ENCODE results near the gene KLK11. TPM values are rescaled to one million over a fixed set of nuclear protein-coding genes. Genes with fewer than 3 reads are reported as not detected.

The KLK11 gene
- total and polyA plus RNA-seq, 4 donors, result 0.07 to 0.25 TPM; not detected in 2

DNA sequence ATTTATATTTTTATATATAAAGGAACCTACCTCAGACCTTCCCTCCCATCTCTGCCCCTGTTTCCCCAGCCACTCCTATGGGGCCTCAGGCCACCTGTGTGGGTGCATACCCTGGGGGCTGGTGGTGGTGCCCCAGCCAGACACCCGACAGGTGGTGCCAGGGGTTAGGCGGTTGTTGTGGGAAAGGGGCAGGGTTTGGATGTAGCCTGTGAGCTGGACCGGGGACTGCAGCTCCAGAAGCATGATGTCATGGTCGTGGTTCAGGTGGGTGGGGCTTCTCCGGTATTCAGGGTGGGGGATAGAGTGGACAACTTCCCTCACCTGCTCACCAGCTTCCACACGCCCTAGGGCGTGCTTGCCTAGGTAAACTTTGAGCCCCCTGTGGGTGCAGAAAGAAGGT, 33.3 kb upstream of the KLK11 start:
- TF ChIP-seq FOXA2 (IDR thresholded peaks at IDR 0.05), result no peak
- no peak for TF ChIP-seq FOXA1 (IDR thresholded peaks at IDR 0.05)
- no peak for TF ChIP-seq SP1 (IDR thresholded peaks at IDR 0.05)
- TF ChIP-seq HNF4A (conservative IDR thresholded peaks at IDR 0.05), result no peak
- TF ChIP-seq RAD21 (IDR thresholded peaks at IDR 0.05), result no peak
- TF ChIP-seq, protein P1, sequence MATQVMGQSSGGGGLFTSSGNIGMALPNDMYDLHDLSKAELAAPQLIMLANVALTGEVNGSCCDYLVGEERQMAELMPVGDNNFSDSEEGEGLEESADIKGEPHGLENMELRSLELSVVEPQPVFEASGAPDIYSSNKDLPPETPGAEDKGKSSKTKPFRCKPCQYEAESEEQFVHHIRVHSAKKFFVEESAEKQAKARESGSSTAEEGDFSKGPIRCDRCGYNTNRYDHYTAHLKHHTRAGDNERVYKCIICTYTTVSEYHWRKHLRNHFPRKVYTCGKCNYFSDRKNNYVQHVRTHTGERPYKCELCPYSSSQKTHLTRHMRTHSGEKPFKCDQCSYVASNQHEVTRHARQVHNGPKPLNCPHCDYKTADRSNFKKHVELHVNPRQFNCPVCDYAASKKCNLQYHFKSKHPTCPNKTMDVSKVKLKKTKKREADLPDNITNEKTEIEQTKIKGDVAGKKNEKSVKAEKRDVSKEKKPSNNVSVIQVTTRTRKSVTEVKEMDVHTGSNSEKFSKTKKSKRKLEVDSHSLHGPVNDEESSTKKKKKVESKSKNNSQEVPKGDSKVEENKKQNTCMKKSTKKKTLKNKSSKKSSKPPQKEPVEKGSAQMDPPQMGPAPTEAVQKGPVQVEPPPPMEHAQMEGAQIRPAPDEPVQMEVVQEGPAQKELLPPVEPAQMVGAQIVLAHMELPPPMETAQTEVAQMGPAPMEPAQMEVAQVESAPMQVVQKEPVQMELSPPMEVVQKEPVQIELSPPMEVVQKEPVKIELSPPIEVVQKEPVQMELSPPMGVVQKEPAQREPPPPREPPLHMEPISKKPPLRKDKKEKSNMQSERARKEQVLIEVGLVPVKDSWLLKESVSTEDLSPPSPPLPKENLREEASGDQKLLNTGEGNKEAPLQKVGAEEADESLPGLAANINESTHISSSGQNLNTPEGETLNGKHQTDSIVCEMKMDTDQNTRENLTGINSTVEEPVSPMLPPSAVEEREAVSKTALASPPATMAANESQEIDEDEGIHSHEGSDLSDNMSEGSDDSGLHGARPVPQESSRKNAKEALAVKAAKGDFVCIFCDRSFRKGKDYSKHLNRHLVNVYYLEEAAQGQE (IDR thresholded peaks at IDR 0.05), result no peak
- no peak for TF ChIP-seq NR2F2 (IDR thresholded peaks at IDR 0.05)
- no peak for TF ChIP-seq HNF4G (IDR thresholded peaks at IDR 0.05)
- TF ChIP-seq, protein P2, sequence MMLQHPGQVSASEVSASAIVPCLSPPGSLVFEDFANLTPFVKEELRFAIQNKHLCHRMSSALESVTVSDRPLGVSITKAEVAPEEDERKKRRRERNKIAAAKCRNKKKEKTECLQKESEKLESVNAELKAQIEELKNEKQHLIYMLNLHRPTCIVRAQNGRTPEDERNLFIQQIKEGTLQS (IDR thresholded peaks at IDR 0.05), result no peak
- TF ChIP-seq GABPA (IDR thresholded peaks at IDR 0.05 in 1 of 2, conservative IDR thresholded peaks at IDR 0.05 in 1 of 2), result no peak
- no peak for TF ChIP-seq EGR1 (IDR thresholded peaks at IDR 0.05; ENCODE audit: low read depth in 2 of 2)
- TF ChIP-seq JUND (IDR thresholded peaks at IDR 0.05), result no peak
- TF ChIP-seq YY1 (IDR thresholded peaks at IDR 0.05), result no peak
- TF ChIP-seq, protein P3, sequence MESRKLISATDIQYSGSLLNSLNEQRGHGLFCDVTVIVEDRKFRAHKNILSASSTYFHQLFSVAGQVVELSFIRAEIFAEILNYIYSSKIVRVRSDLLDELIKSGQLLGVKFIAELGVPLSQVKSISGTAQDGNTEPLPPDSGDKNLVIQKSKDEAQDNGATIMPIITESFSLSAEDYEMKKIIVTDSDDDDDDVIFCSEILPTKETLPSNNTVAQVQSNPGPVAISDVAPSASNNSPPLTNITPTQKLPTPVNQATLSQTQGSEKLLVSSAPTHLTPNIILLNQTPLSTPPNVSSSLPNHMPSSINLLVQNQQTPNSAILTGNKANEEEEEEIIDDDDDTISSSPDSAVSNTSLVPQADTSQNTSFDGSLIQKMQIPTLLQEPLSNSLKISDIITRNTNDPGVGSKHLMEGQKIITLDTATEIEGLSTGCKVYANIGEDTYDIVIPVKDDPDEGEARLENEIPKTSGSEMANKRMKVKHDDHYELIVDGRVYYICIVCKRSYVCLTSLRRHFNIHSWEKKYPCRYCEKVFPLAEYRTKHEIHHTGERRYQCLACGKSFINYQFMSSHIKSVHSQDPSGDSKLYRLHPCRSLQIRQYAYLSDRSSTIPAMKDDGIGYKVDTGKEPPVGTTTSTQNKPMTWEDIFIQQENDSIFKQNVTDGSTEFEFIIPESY (IDR thresholded peaks at IDR 0.05), result no peak
- no peak for TF ChIP-seq TAF1 (conservative IDR thresholded peaks at IDR 0.05)
- TF ChIP-seq RXRA (IDR thresholded peaks at IDR 0.05), result no peak
- TF ChIP-seq, protein P4, sequence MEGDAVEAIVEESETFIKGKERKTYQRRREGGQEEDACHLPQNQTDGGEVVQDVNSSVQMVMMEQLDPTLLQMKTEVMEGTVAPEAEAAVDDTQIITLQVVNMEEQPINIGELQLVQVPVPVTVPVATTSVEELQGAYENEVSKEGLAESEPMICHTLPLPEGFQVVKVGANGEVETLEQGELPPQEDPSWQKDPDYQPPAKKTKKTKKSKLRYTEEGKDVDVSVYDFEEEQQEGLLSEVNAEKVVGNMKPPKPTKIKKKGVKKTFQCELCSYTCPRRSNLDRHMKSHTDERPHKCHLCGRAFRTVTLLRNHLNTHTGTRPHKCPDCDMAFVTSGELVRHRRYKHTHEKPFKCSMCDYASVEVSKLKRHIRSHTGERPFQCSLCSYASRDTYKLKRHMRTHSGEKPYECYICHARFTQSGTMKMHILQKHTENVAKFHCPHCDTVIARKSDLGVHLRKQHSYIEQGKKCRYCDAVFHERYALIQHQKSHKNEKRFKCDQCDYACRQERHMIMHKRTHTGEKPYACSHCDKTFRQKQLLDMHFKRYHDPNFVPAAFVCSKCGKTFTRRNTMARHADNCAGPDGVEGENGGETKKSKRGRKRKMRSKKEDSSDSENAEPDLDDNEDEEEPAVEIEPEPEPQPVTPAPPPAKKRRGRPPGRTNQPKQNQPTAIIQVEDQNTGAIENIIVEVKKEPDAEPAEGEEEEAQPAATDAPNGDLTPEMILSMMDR (IDR thresholded peaks at IDR 0.05; ENCODE audit: low read depth, low read length, missing input control), result no peak
- TF ChIP-seq, protein P5, sequence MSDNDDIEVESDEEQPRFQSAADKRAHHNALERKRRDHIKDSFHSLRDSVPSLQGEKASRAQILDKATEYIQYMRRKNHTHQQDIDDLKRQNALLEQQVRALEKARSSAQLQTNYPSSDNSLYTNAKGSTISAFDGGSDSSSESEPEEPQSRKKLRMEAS (IDR thresholded peaks at IDR 0.05), result no peak
- DNase-seq (ENCODE audit: low spot score), result no peak
- no peak overlapping the region for H3K27ac ChIP-seq (ENCODE audit: low read depth in 1 of 2, low read length in 2 of 2)
- H3K4me1 ChIP-seq (ENCODE audit: control insufficient read depth in 4 of 4, insufficient read depth in 4 of 4, low read length in 3 of 4), result no peaks in the 10 kb centered on the region
- H3K9ac ChIP-seq (ENCODE audit: low read depth in 1 of 2, low read length in 2 of 2), result no peak overlapping the region
- H3K9me3 ChIP-seq (ENCODE audit: control insufficient read depth in 4 of 4, low read length in 3 of 4), result no peaks in the 10 kb centered on the region
- H3K4me3 ChIP-seq (ENCODE audit: low read depth in 1 of 3, low read length in 3 of 3), result no peak overlapping the region
- H3K27me3 ChIP-seq (ENCODE audit: control insufficient read depth in 4 of 4, insufficient read depth in 4 of 4, low read length in 3 of 4), result peaks cover 0 to 3% (median 2%) of the 10 kb centered on the region in 4 donors
- 69% methylated on average over 7 of the region's 7 CpGs for WGBS
- H3K36me3 ChIP-seq (ENCODE audit: control insufficient read depth in 4 of 4, insufficient read depth in 3 of 4, low read depth in 1 of 4, low read length in 3 of 4), result no peaks in the 10 kb centered on the region

All from liver (tissue), 9 donors.